ENCODE data around the gene IFT172.

- TF ChIP-seq CTCF (IDR thresholded peaks at IDR 0.05), result no peak
- TF ChIP-seq POLR2A (IDR thresholded peaks at IDR 0.05), result no peak
These were observed 6.4 kb upstream of the IFT172 start for GRCh38 chr2:27495840-27496356.
